Erythroblast (primary cell): ENCODE measurements around the gene STAT1.

Source experiments
- GATA1 ChIP-seq: IDR thresholded peaks from 2 replicates; pipeline ENCODE4 v1.6.1; 2011; ENCODE audit warnings: low read depth, mild to moderate bottlenecking, control low read depth, low read length, moderate library complexity
- POLR2A ChIP-seq: IDR thresholded peaks from 2 replicates; pipeline ENCODE4 v1.6.1; 2011; ENCODE audit warnings: mild to moderate bottlenecking, low read length

DNA sequence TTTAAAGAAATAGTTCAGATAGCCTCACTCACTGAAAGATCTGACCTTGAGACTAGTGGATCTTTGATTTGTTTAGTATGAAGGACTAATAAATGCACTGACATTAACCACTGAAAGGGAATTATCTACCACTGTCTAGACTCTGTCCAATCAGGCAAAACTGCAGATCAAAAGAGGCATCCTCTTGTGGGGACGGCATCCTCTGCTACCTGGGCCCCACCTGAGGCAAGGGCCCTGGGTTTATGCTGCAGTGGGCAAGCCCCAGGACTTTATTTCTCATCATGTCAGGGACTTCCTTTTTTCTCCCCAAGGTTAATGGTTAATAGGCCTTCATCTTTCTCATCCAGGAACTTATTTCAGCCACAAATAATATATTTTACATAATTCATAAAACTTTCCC lies 32.2 kb downstream of the STAT1 start:
- TF ChIP-seq POLR2A (no peak), GATA1 (no peak)
